ENCODE results near the gene ELOVL5.

DNA sequence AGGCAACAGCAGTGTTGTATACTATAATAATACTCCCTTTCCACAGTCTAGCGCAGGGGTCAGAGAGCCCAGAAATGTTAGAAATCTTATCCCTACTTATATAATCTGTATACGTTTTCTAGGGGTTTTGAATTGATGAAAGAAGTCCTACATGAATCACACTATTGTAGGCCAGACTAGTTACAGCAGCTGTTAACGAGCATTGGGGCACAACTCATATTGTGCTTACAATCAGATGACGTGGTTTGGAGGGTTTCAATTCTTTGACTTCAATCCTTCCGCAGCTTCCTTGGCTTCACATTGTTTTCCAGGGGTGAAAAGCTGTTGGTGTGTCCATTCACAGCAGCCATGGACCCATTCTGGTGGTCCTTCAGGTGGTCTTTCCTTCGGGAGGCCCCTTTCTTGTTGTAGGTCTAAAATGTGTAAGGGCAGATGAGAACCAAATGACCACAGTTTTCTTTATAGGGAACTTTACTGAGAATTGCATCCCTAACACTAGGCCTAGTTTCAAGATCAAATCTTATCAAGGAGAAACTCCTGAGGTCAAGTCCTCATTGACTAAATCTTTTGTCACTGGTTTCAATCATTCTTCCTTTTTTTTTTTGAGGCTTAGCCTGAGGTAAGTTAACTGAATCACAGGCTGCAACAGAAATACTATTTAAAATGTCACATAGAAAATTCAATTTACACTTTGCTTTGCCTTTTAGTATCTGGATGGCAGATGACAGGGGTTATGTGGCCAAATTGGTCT, 79.7 kb downstream of the ELOVL5 start:
- TF ChIP-seq CTCF (IDR thresholded peaks at IDR 0.05; ENCODE audit: low read depth, low read length) (no peak), EZH2phosphoT487 (IDR thresholded peaks at IDR 0.05; ENCODE audit: low read depth) (no peak)

All from OCI-LY3 (cell line).